RWPE2 (cell line): ENCODE data around the gene PLIN4.

ENCODE experiments used
- ATAC-seq: fragments of 200-7000 bp; cut with Tn5 transposase; 3 replicates; pipeline ENCODE4 v1.9.1; 2021; ENCODE audit warnings: low read depth
- DNase-seq: peaks from one replicate; pipeline ENCODE4 v3.0.0-alpha.2; 2020; ENCODE audit warnings: low spot score
- H3K27ac ChIP-seq: fragments of 450-650 bp; 2 replicates; pipeline ENCODE4 v1.5.1; 2017; ENCODE audit warnings: mild to moderate bottlenecking; ENCODE audit not compliant: poor library complexity, severe bottlenecking
- H3K27me3 ChIP-seq: fragments of 250-450 bp; sonication (Bioruptor Pico); 2 replicates; pipeline ENCODE4 v1.5.1; 2021; ENCODE audit warnings: mild to moderate bottlenecking, moderate library complexity; ENCODE audit not compliant: insufficient read depth, poor library complexity, severe bottlenecking
- H3K36me3 ChIP-seq: fragments of 250-450 bp; sonication (Bioruptor Pico); 2 replicates; pipeline ENCODE4 v1.5.1; 2020; ENCODE audit warnings: low read depth, mild to moderate bottlenecking, moderate library complexity
- H3K4me1 ChIP-seq: fragments of 250-450 bp; sonication (Bioruptor Pico); 2 replicates; pipeline ENCODE4 v1.5.1; 2021; ENCODE audit warnings: mild to moderate bottlenecking, moderate library complexity; ENCODE audit not compliant: insufficient read depth, poor library complexity, severe bottlenecking
- H3K4me3 ChIP-seq: fragments of 250-450 bp; sonication (Bioruptor Pico); 2 replicates; pipeline ENCODE4 v1.5.1; 2021; ENCODE audit warnings: mild to moderate bottlenecking, moderate library complexity; ENCODE audit not compliant: severe bottlenecking
- H3K9me3 ChIP-seq: fragments of 250-450 bp; sonication (Bioruptor Pico); 2 replicates; pipeline ENCODE4 v1.5.1; 2021; ENCODE audit warnings: mild to moderate bottlenecking, moderate library complexity; ENCODE audit not compliant: severe bottlenecking
- TF ChIP-seq, protein P1 (sequence below): fragments of 450-650 bp; IDR thresholded peaks from one replicate; pipeline ENCODE4 v1.5.1; 2017; ENCODE audit warnings: mild to moderate bottlenecking, moderate library complexity; ENCODE audit not compliant: poor library complexity, severe bottlenecking

PLIN4 gene

DNA sequence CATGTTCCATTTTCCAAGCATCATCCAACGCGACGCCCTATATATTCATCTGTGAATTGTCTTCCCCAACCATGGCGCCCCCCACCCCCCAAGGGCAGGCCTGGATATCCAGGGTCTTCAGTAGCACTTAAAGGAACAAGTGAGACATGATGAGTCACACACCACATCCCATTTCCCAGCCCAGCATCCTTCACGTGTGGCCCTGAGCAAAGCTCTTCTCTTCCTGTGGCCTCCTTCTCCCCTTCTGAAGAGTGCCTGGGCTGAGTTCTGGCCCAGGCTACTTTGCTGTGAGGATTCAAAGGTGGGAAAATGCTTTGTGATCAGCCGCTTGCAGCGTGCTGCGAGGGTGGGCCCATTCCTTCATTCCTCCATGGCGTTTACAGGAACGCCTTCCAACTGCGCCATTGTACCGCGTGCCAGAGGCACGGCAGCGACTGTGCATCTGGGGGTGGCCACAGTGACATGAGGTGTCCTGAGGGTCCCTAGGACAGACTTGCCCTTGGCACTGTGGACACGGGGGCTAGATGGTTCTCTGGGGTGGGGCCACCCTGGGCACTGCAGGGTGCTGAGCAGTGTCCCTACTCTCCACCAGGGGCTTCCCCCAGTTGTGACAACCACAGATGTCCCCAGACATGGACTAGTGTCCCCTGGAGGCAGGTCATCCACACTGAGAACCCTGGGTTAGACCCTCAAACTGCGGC, 11.7 kb downstream of the PLIN4 start:
- no peaks in the 10 kb centered on the region for H3K9me3 ChIP-seq
- ATAC-seq: peak; percentile 53; the same call in 2 of the 3 replicates

DNA sequence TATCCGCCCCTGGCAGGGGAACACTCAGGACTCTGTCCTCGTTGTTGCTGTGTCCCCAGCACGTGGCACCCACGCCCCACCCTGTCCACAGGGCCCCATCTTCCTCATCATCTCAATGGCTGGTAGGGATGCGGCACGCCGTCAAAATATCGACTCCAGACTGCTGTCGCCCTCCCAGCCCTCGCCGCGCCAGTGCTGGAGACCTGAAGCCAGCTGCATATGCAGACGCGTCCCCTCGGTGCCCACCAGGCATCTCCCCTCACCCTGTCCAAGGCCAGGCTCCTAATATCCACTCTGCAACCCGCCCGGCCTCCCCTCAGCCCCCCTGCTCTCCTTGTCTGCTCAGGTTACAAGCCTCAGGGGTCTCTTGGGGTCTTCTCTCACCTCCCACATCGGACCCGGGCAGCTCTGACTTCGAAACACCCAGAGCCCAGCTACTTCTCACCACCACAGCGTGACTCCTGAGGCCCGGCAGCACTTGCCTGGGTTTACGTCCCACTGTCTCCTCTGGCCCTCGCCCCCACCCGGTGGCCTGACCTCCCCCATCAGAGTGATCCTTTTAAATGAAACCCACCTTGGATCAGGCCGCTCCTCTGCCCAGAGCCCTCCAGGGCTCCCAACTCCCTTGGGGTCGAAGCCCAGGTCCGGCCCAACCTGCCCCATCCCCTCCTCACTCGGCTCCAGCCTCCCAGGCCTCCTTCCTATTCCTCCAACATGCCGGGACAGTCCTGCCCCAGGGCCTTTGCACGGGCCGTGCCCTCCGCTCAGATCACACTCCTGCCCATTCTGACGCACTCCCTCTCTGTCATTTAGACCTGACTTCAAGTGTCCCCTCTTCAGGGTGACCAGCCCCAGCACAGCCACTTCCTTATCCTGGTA, 12.5 kb downstream of the PLIN4 start:
- no peak for ATAC-seq
- no peaks in the 10 kb centered on the region for H3K9me3 ChIP-seq
- peak; percentile 34 for DNase-seq

More for the DNA sequence above, 11.7 kb downstream of the PLIN4 start:
- DNase-seq: no peak
- TF ChIP-seq, protein P1, sequence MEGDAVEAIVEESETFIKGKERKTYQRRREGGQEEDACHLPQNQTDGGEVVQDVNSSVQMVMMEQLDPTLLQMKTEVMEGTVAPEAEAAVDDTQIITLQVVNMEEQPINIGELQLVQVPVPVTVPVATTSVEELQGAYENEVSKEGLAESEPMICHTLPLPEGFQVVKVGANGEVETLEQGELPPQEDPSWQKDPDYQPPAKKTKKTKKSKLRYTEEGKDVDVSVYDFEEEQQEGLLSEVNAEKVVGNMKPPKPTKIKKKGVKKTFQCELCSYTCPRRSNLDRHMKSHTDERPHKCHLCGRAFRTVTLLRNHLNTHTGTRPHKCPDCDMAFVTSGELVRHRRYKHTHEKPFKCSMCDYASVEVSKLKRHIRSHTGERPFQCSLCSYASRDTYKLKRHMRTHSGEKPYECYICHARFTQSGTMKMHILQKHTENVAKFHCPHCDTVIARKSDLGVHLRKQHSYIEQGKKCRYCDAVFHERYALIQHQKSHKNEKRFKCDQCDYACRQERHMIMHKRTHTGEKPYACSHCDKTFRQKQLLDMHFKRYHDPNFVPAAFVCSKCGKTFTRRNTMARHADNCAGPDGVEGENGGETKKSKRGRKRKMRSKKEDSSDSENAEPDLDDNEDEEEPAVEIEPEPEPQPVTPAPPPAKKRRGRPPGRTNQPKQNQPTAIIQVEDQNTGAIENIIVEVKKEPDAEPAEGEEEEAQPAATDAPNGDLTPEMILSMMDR: no peak
- Histone ChIP-seq H3K4me3 (no peak overlapping the region), H3K4me1 (no peaks in the 10 kb centered on the region), H3K36me3 (no peaks in the 10 kb centered on the region), H3K27me3 (no peaks in the 10 kb centered on the region), H3K27ac (no peak overlapping the region)

DNA sequence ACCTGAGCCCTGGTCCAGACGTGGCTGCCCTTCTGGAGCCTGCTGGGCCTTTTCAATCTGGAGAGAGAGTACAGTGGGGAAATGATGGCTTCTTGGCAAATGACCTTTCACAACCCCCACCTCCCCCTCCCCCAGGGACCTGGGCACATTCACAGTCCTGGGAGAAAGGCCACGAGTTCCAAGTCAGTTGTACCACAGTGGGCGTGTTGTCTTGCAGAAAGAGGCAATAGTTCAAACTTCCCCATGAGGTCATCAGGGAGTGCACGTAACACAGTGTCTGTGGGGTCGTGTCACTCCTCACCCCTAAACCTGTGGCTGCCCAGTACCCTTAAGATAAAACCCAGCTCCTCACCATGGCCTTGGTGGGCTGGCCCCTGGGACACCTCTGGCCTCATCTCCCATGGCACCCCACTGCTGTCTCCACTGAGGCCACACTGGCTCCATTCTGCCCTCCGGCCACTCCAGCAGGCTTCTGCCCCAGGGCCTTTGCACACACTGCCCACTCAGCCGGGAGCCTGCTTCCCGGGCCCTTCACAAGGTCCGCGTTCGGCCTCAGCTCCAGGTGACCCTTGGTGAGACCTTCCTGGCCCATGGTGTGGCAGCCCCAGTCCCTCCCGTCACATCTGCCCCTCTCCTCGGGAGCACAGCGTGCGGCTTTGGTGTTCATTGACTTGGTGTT, 13.3 kb downstream of the PLIN4 start:
- Histone ChIP-seq H3K27ac (no peak overlapping the region), H3K4me1 (no peaks in the 10 kb centered on the region), H3K9me3 (no peaks in the 10 kb centered on the region), H3K36me3 (no peaks in the 10 kb centered on the region; the same call in 1 of the 2 replicates), H3K4me3 (no peak overlapping the region), H3K27me3 (no peaks in the 10 kb centered on the region)
- no peak for ATAC-seq
- TF ChIP-seq, protein P1: no peak
- peak; percentile 29 for DNase-seq

More for the DNA sequence above, 12.5 kb downstream of the PLIN4 start:
- no peak overlapping the region for H3K27ac ChIP-seq
- TF ChIP-seq, protein P1: no peak
- H3K36me3 ChIP-seq: no peaks in the 10 kb centered on the region; the same call in 1 of the 2 replicates
- H3K27me3 ChIP-seq: no peaks in the 10 kb centered on the region
- H3K4me1 ChIP-seq: no peaks in the 10 kb centered on the region
- no peak overlapping the region for H3K4me3 ChIP-seq

DNA sequence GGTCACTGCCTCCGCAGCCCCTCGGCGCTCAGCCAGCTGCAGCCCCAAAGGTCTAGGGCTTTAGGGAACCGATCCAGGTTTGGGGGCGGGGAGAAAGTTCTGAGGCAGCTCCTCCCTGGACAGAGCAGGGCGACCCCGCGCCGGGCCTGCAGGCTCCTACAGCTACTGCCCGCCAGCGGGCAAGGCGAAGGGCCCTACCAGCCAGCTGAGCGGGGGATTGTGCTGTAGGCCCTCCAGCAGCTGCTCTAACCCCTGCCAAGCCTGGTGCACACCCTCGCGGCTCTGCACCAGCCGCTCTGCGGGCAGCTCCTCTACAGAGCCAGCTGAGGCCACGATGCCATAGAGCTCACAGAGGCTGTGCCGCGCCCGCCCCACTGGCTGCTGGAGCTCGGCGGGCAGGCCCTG, 14.0 kb downstream of the PLIN4 start:
- ATAC-seq: no peak
- Histone ChIP-seq H3K9me3 (no peaks in the 10 kb centered on the region), H3K4me3 (no peak overlapping the region), H3K27ac (no peak overlapping the region), H3K36me3 (no peaks in the 10 kb centered on the region; the same call in 1 of the 2 replicates), H3K4me1 (no peaks in the 10 kb centered on the region), H3K27me3 (no peaks in the 10 kb centered on the region)
- TF ChIP-seq, protein P1: no peak
- peak; percentile 46 for DNase-seq
